Fibroblast of lung (primary cell): ENCODE measurements around the gene PTCSC3.

ENCODE experiments used
- EZH2 ChIP-seq: IDR thresholded peaks from 2 replicates; pipeline ENCODE4 v1.5.1; 2012; ENCODE audit warnings: low read length, control low read depth, mild to moderate bottlenecking; ENCODE audit errors: missing control alignments
- TF ChIP-seq, protein P1 (sequence below), 2 donors: IDR thresholded peaks in 1 of 2; conservative IDR thresholded peaks in 1 of 2; 1 replicate in 1 of 2; 2 replicates in 1 of 2; pipeline ENCODE4 v1.5.1; 2011 to 2012; ENCODE audit warnings: low read length in 2 of 2, control low read depth in 1 of 2, inconsistent platforms in 1 of 2, low read depth in 1 of 2, mild to moderate bottlenecking in 1 of 2

- TF ChIP-seq, protein P1, sequence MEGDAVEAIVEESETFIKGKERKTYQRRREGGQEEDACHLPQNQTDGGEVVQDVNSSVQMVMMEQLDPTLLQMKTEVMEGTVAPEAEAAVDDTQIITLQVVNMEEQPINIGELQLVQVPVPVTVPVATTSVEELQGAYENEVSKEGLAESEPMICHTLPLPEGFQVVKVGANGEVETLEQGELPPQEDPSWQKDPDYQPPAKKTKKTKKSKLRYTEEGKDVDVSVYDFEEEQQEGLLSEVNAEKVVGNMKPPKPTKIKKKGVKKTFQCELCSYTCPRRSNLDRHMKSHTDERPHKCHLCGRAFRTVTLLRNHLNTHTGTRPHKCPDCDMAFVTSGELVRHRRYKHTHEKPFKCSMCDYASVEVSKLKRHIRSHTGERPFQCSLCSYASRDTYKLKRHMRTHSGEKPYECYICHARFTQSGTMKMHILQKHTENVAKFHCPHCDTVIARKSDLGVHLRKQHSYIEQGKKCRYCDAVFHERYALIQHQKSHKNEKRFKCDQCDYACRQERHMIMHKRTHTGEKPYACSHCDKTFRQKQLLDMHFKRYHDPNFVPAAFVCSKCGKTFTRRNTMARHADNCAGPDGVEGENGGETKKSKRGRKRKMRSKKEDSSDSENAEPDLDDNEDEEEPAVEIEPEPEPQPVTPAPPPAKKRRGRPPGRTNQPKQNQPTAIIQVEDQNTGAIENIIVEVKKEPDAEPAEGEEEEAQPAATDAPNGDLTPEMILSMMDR (conservative IDR thresholded peaks at IDR 0.05 in 1 of 2, IDR thresholded peaks at IDR 0.05 in 1 of 2; ENCODE audit: low read depth in 1 of 2, low read length in 2 of 2): no peak
- no peak for TF ChIP-seq EZH2
Measured at GRCh38 chr14:36174767-36175424, 1.6 kb downstream of the PTCSC3 start.
